Neural cell (in vitro differentiated cells): ENCODE results near the gene AKR1B1. TPM values are rescaled to one million over a fixed set of nuclear protein-coding genes. Genes with fewer than 3 reads are reported as not detected.

Experiments used
- H2AFZ ChIP-seq: fragments of 200-600, 300-800 bp; sonication (generic), shearing (Covaris generic); 2 replicates; pipeline ENCODE4 v1.6.0; 2014; ENCODE audit warnings: low read depth, mild to moderate bottlenecking, antibody characterized with exemption, low read length, moderate library complexity
- H3F3A ChIP-seq: fragments of 200-600 bp; shearing (Covaris generic); 2 replicates; pipeline ENCODE4 v1.6.1; 2016; ENCODE audit warnings: mild to moderate bottlenecking, moderate library complexity, mixed read lengths, antibody characterized with exemption, low read length; ENCODE audit not compliant: insufficient read depth, poor library complexity, severe bottlenecking
- H3K27ac ChIP-seq: fragments of 200-600, 300-800 bp; sonication (generic), shearing (Covaris generic); 2 replicates; pipeline ENCODE4 v1.5.1; 2014; ENCODE audit warnings: mild to moderate bottlenecking, low read length, moderate library complexity
- H3K27me3 ChIP-seq: fragments of 300-800, 200-600 bp; sonication (generic), shearing (Covaris generic); 2 replicates; pipeline ENCODE4 v1.6.0; 2014; ENCODE audit warnings: mild to moderate bottlenecking, low read depth, low read length, moderate library complexity; ENCODE audit not compliant: insufficient read depth
- H3K36me3 ChIP-seq: fragments of 300-800, 200-600 bp; sonication (generic), shearing (Covaris generic); 2 replicates; pipeline ENCODE4 v1.5.1; 2014; ENCODE audit warnings: mild to moderate bottlenecking, antibody characterized with exemption, low read length, moderate library complexity; ENCODE audit not compliant: insufficient read depth
- H3K4me2 ChIP-seq: fragments of 300-800, 200-600 bp; sonication (generic), shearing (Covaris generic); 2 replicates; pipeline ENCODE4 v1.6.0; 2014; ENCODE audit warnings: mild to moderate bottlenecking, low read length
- H3K4me3 ChIP-seq: fragments of 300-800, 200-600 bp; sonication (generic), shearing (Covaris generic); 2 replicates; pipeline ENCODE4 v1.5.1; 2014; ENCODE audit warnings: mild to moderate bottlenecking, low read length, moderate library complexity
- H3K79me2 ChIP-seq: fragments of 200-600 bp; shearing (Covaris generic); replicated peaks from 2 replicates; pipeline ENCODE4 v1.6.0; 2014; ENCODE audit warnings: mild to moderate bottlenecking, low read length, moderate library complexity; ENCODE audit not compliant: insufficient read depth
- H3K9ac ChIP-seq: fragments of 300-800, 200-600 bp; sonication (generic), shearing (Covaris generic); 2 replicates; pipeline ENCODE4 v1.6.1; 2016; ENCODE audit warnings: mild to moderate bottlenecking, low read length, mixed read lengths
- H3K9me2 ChIP-seq: fragments of 200-600 bp; shearing (Covaris generic); 2 replicates; pipeline ENCODE4 v1.6.1; 2016; ENCODE audit warnings: mild to moderate bottlenecking, low read length, mixed read lengths; ENCODE audit not compliant: insufficient read depth
- H3K9me3 ChIP-seq: fragments of 200-600, 300-800 bp; sonication (generic), shearing (Covaris generic); 2 replicates; pipeline ENCODE4 v1.6.1; 2016; ENCODE audit warnings: mild to moderate bottlenecking, mixed run types, low read length, moderate library complexity, mixed read lengths
- H4K20me1 ChIP-seq: fragments of 200-600 bp; shearing (Covaris generic); 2 replicates; pipeline ENCODE4 v1.6.1; 2016; ENCODE audit warnings: mild to moderate bottlenecking, mixed run types; ENCODE audit not compliant: insufficient read depth
- EP300 ChIP-seq: fragments of 450-650 bp; conservative IDR thresholded peaks from 2 replicates; pipeline ENCODE4 v1.6.1; 2014; ENCODE audit warnings: antibody characterized with exemption, mild to moderate bottlenecking, moderate library complexity; ENCODE audit not compliant: poor library complexity, severe bottlenecking
- EZH2 ChIP-seq: fragments of 200-600, 300-800 bp; shearing (Covaris generic), sonication (generic); IDR thresholded peaks from 2 replicates; pipeline ENCODE4 v1.6.1; 2014; ENCODE audit warnings: antibody characterized with exemption, low read length, borderline replicate concordance, mild to moderate bottlenecking; ENCODE audit not compliant: insufficient read depth, poor library complexity, severe bottlenecking
- MXI1 ChIP-seq: fragments of 450-650 bp; conservative IDR thresholded peaks from 2 replicates; pipeline ENCODE4 v1.6.1; 2014; ENCODE audit warnings: antibody characterized with exemption, mild to moderate bottlenecking; ENCODE audit not compliant: poor library complexity, severe bottlenecking
- POLR2AphosphoS5 ChIP-seq: IDR thresholded peaks from 2 replicates; pipeline ENCODE4 v1.6.1; 2012
- RAD21 ChIP-seq: fragments of 450-650 bp; conservative IDR thresholded peaks from 2 replicates; pipeline ENCODE4 v1.6.1; 2014; ENCODE audit warnings: antibody characterized with exemption, mild to moderate bottlenecking, moderate library complexity
- SMC3 ChIP-seq: fragments of 450-650 bp; conservative IDR thresholded peaks from 2 replicates; pipeline ENCODE4 v1.6.1; 2014; ENCODE audit warnings: antibody characterized with exemption, mild to moderate bottlenecking, moderate library complexity; ENCODE audit not compliant: poor library complexity
- TAF1 ChIP-seq: IDR thresholded peaks from 2 replicates; pipeline ENCODE4 v1.6.1; 2012; ENCODE audit warnings: low read depth
- polyA minus RNA-seq: library from RNA; depleted of rRNA, polyadenylated mRNA; stranded (reverse); fragments of >200 nt; gene quantifications from 2 replicates; pipeline ENCODE4 v1.2.3, GENCODE V29; 2014
- polyA plus RNA-seq: library from polyadenylated mRNA; depleted of rRNA; stranded (reverse); fragments of >200 nt; gene quantifications from 2 replicates; pipeline ENCODE4 v1.2.3, GENCODE V29; 2014
- TF ChIP-seq, protein P1 (sequence below): fragments of 450-650 bp; IDR thresholded peaks from 2 replicates; pipeline ENCODE4 v1.5.1; 2014; ENCODE audit warnings: antibody characterized with exemption, mild to moderate bottlenecking, moderate library complexity; ENCODE audit not compliant: poor library complexity, severe bottlenecking
- TF ChIP-seq, protein P2 (sequence below): IDR thresholded peaks from 2 replicates; pipeline ENCODE4 v1.6.1; 2012; ENCODE audit warnings: borderline replicate concordance

AKR1B1 gene
- 202 and 265 TPM in 2 replicates for polyA plus RNA-seq
- 99.6 and 113 TPM in 2 replicates for polyA minus RNA-seq

GRCh38 chr7:134458806-134459698 lies at the start of gene AKR1B1:
Gene AKR1B1, minus strand, starts transcription at chr7:134459100. Its CDS starts 38 bp downstream, at chr7:134459062.
- no peaks in the 10 kb centered on the region for H3F3A ChIP-seq
- no peaks in the 10 kb centered on the region for H4K20me1 ChIP-seq
- TF ChIP-seq, protein P1, sequence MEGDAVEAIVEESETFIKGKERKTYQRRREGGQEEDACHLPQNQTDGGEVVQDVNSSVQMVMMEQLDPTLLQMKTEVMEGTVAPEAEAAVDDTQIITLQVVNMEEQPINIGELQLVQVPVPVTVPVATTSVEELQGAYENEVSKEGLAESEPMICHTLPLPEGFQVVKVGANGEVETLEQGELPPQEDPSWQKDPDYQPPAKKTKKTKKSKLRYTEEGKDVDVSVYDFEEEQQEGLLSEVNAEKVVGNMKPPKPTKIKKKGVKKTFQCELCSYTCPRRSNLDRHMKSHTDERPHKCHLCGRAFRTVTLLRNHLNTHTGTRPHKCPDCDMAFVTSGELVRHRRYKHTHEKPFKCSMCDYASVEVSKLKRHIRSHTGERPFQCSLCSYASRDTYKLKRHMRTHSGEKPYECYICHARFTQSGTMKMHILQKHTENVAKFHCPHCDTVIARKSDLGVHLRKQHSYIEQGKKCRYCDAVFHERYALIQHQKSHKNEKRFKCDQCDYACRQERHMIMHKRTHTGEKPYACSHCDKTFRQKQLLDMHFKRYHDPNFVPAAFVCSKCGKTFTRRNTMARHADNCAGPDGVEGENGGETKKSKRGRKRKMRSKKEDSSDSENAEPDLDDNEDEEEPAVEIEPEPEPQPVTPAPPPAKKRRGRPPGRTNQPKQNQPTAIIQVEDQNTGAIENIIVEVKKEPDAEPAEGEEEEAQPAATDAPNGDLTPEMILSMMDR, result peak; percentile 94
- TF ChIP-seq EP300 (peak; percentile 45), POLR2AphosphoS5 (peak; percentile 74), RAD21 (peak; percentile 51), TAF1 (no peak), SMC3 (peak; percentile 62), EZH2 (no peak), MXI1 (no peak)
- H3K36me3 ChIP-seq, result no peaks in the 10 kb centered on the region
- H3K9me2 ChIP-seq, result no peaks in the 10 kb centered on the region
- H3K79me2 ChIP-seq, result peaks cover 14% of the 10 kb centered on the region
- peak within 1 kb of the TSS; percentile 100 for H3K4me3 ChIP-seq
- H3K9me3 ChIP-seq, result peaks cover 3% of the 10 kb centered on the region
- peak within 1 kb of the TSS; percentile 60 for H3K27ac ChIP-seq
- no peaks in the 10 kb centered on the region for H3K27me3 ChIP-seq
- peak within 1 kb of the TSS; percentile 56 for H3K4me2 ChIP-seq
- peak within 1 kb of the TSS; percentile 91 for H2AFZ ChIP-seq
- H3K9ac ChIP-seq, result peak within 1 kb of the TSS; percentile 84

DNA sequence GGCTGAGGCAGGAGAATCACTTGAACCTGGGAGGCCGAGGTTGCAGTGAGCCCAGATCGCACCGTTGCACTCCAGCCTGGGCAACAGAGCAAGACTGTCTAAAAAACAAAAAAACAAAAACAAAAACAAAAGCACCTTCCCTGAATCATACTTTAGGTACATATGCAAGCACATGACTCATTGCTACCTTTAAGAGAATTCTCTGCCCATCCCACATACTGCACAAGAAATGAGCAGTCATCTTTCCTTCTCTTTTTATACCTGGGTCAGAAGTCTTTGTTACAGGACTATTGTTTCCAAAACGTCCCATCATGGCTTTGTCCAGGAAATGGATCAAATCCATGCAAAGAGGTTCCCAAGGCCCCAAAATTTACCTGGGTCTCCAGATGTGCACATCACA lies 47.0 kb upstream of the AKR1B1 start:
- Histone ChIP-seq H3F3A (no peaks in the 10 kb centered on the region), H3K9me2 (no peaks in the 10 kb centered on the region), H4K20me1 (no peaks in the 10 kb centered on the region), H3K4me3 (no peak overlapping the region), H3K79me2 (no peaks in the 10 kb centered on the region), H3K36me3 (no peaks in the 10 kb centered on the region), H2AFZ (no peak overlapping the region), H3K9ac (no peak overlapping the region), H3K4me2 (no peak overlapping the region), H3K27ac (no peak overlapping the region), H3K27me3 (no peaks in the 10 kb centered on the region), H3K9me3 (no peaks in the 10 kb centered on the region)
- TF ChIP-seq TAF1, result no peak
- TF ChIP-seq MXI1, result no peak
- TF ChIP-seq POLR2AphosphoS5, result no peak

DNA sequence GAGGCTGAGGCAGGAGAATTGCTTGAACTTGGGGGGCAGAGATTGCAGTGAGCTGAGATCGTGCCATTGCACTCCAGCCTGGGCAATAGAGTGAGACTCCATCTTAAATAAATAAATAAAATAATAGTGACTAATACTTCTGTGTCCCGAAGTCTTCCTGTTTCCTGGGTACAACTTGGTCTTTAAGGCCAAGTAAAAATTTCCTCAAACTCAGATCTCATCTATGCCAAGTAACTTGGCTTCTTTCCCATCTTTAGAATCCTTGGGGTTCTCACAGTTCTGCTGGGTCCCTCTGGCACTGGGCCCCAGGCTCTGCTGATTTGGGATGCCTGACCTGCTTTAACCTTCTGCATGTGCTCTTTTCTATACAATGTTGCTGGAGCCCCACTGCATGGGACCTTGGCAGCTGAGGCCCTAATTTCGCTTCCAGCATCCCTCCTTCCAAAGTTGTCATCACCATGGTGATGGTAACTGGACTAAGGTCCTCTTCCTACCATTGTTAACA lies 45.8 kb upstream of the AKR1B1 start:
- TF ChIP-seq TAF1 (no peak), EZH2 (no peak), EP300 (no peak), SMC3 (no peak), POLR2AphosphoS5 (no peak), MXI1 (no peak), RAD21 (no peak)
- TF ChIP-seq, protein P1, result no peak
- TF ChIP-seq, protein P2, sequence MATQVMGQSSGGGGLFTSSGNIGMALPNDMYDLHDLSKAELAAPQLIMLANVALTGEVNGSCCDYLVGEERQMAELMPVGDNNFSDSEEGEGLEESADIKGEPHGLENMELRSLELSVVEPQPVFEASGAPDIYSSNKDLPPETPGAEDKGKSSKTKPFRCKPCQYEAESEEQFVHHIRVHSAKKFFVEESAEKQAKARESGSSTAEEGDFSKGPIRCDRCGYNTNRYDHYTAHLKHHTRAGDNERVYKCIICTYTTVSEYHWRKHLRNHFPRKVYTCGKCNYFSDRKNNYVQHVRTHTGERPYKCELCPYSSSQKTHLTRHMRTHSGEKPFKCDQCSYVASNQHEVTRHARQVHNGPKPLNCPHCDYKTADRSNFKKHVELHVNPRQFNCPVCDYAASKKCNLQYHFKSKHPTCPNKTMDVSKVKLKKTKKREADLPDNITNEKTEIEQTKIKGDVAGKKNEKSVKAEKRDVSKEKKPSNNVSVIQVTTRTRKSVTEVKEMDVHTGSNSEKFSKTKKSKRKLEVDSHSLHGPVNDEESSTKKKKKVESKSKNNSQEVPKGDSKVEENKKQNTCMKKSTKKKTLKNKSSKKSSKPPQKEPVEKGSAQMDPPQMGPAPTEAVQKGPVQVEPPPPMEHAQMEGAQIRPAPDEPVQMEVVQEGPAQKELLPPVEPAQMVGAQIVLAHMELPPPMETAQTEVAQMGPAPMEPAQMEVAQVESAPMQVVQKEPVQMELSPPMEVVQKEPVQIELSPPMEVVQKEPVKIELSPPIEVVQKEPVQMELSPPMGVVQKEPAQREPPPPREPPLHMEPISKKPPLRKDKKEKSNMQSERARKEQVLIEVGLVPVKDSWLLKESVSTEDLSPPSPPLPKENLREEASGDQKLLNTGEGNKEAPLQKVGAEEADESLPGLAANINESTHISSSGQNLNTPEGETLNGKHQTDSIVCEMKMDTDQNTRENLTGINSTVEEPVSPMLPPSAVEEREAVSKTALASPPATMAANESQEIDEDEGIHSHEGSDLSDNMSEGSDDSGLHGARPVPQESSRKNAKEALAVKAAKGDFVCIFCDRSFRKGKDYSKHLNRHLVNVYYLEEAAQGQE, result no peak
- H3K27ac ChIP-seq, result no peak overlapping the region
- H3K79me2 ChIP-seq, result no peaks in the 10 kb centered on the region

More for the DNA sequence above, 45.8 kb upstream of the AKR1B1 start:
- Histone ChIP-seq H3K4me2 (no peak overlapping the region), H3K36me3 (no peaks in the 10 kb centered on the region), H3F3A (no peaks in the 10 kb centered on the region), H3K27me3 (no peaks in the 10 kb centered on the region), H3K9ac (no peak overlapping the region), H3K4me3 (no peak overlapping the region), H3K9me3 (no peaks in the 10 kb centered on the region), H4K20me1 (no peaks in the 10 kb centered on the region), H2AFZ (no peak overlapping the region), H3K9me2 (no peaks in the 10 kb centered on the region)
